Activated naive CD4-positive, alpha-beta T cell treated with anti-CD3 and anti-CD28 coated beads, Interleukin-2, amount 50 U/mL, for 16 hours (primary cell): Measurements from ENCODE around the gene LRP6.
"Not testable (repeated sequence)": the region's sequence is repeated elsewhere in the genome, so short reads cannot be mapped to it uniquely, and the experiment has no call there.

Experiments
- DNase-seq: peaks from one replicate; pipeline ENCODE4 v3.0.0-alpha.2; 2020

LRP6 gene

GRCh38 chr12:12171991-12172511 lies 94.8 kb downstream of the LRP6 start:
- DNase-seq = no peak

GRCh38 chr12:12167847-12168246 lies 99.0 kb downstream of the LRP6 start:
- no peak for DNase-seq

- DNase-seq = no peak
Observed at GRCh38 chr12:12166751-12167150, 100.1 kb downstream of the LRP6 start.

GRCh38 chr12:12159988-12160387 lies 106.9 kb downstream of the LRP6 start:
- no peak for DNase-seq

GRCh38 chr12:12158858-12159257 lies 108.0 kb downstream of the LRP6 start:
- no peak for DNase-seq

GRCh38 chr12:12157424-12157823 lies 109.4 kb downstream of the LRP6 start:
- no peak for DNase-seq

GRCh38 chr12:12156828-12157227 lies 110.0 kb downstream of the LRP6 start:
- no peak for DNase-seq

- no peak for DNase-seq
Observed at GRCh38 chr12:12156116-12156515, 110.7 kb downstream of the LRP6 start.

GRCh38 chr12:12153596-12153995 lies 113.2 kb downstream of the LRP6 start:
- DNase-seq = no peak

- DNase-seq = no peak
Observed at GRCh38 chr12:12147111-12147510, 119.7 kb downstream of the LRP6 start.

GRCh38 chr12:12144531-12144930 lies 122.3 kb downstream of the LRP6 start:
- DNase-seq = not testable (repeated sequence)

GRCh38 chr12:12141000-12141399 lies 125.8 kb downstream of the LRP6 start:
- no peak for DNase-seq

- no peak for DNase-seq
Observed at GRCh38 chr12:12138203-12139154, 128.4 kb downstream of the LRP6 start.

- no peak for DNase-seq
Observed at GRCh38 chr12:12133785-12134184, 133.1 kb downstream of the LRP6 start.

GRCh38 chr12:12133259-12133658 lies 133.6 kb downstream of the LRP6 start:
- no peak for DNase-seq

GRCh38 chr12:12128670-12129069 lies 138.2 kb downstream of the LRP6 start:
- DNase-seq = no peak

- no peak for DNase-seq
Observed at GRCh38 chr12:12127304-12127703, 139.5 kb downstream of the LRP6 start.

GRCh38 chr12:12126551-12126950 lies 140.3 kb downstream of the LRP6 start:
- no peak for DNase-seq

- DNase-seq = no peak
Observed at GRCh38 chr12:12123036-12123604, 143.7 kb downstream of the LRP6 start.

- no peak for DNase-seq
Observed at GRCh38 chr12:12121061-12121460, 145.8 kb downstream of the LRP6 start.

- no peak for DNase-seq
Observed at GRCh38 chr12:12116677-12117076, 150.2 kb downstream of the LRP6 start.

GRCh38 chr12:12115514-12115913 lies 151.3 kb downstream of the LRP6 start:
- no peak for DNase-seq

- not testable (repeated sequence) for DNase-seq
Observed at GRCh38 chr12:12110923-12111555, 155.8 kb downstream of the LRP6 start.
